GM18858 (cell line): ENCODE results near the gene LZTS2.

Experiments
- ATAC-seq: cut with Tn5 transposase; IDR thresholded peaks from one replicate; pipeline ENCODE4 v1.9.1; 2021; ENCODE audit not compliant: unreplicated experiment

Gene LZTS2

DNA sequence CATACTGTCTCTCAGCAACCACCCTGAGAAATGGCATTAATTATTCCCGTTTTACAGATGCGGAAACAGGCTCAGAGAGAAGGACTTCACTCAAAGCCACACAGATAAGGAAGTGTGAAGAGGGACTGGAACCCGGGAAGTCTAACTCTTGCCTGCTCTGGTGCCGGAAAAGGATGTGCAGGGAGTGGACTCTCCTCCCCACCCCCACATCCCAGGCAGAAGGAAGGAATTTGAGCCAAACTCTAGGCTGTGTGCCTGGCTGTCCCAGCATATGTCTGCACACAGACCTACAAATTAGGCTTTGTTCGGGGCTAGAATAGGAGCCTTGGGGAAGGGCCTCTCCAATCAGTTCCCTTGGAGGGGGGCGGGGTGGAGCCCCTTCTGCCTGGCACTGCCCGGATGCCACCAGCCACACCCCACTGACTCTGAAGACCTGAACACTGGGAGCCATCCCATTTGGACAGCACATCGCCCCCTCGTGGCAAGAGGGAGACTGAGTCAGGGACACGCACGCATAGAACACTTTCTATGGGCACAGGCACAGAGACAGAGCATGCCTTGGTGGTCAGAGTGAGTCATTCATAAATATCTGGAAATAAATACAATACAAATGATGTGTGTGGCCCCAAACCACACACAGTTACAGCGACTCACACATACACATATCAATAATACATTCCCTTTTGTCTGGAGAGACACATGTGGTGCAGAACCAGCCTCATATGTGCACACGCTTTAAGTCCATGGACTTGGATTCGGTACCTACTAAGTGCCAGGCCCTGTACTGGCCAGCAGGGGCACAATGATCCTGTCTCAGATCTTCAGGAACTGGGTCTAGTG is 13.1 kb downstream of the LZTS2 start:
- ATAC-seq = peak; percentile 71

DNA sequence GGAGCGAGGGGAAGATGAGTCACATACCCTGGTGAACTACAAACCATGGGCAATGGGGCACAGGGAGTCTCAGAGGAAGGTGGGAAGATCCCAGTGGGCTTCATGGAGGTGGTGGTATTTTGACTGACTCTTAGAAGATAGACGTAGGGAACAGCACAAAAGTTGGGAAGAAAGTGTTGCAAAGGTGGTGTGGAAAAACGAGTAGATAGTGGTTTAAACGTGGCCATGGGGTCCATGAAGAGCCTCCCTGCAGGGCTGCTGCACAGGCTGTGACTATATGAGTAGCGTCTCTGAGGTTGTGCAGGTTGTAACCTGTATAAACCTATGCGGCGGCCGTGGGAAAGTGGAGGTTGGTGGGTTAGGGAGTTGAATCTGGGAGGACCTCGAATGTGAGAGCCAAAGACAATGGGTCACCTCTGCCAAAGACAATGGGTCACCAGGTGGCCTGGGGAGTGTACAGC is 13.8 kb downstream of the LZTS2 start:
- no peak for ATAC-seq

DNA sequence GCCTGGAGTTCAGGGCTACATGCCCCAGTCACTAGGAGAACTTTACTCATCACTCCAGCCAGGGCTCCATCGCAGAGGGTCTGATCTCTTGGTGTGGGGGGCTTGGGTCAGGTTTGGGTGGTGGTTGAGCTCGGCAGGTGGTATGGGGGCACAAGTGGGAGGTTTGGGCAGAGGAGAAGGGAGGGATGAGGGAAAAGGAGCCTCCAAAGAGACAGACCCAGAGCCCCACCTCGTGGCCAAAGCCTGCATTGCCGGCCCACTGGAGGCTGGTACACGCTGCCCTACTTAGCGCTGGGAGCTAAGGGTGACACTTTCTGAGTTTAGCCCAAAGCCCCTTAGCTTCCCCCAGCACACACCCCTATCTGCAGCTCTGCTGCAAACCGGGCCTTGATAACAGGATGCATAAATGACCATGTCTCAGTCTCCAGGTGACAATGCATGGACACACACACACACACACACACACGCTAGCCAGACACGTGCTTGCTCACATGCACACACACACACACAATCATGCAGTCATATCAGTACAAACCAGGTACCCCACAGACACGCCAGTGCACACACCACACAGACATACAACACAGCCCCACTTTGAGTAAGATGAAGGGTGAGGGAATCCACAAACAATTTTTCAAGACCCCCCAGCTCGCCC is 14.7 kb downstream of the LZTS2 start:
- ATAC-seq = no peak

DNA sequence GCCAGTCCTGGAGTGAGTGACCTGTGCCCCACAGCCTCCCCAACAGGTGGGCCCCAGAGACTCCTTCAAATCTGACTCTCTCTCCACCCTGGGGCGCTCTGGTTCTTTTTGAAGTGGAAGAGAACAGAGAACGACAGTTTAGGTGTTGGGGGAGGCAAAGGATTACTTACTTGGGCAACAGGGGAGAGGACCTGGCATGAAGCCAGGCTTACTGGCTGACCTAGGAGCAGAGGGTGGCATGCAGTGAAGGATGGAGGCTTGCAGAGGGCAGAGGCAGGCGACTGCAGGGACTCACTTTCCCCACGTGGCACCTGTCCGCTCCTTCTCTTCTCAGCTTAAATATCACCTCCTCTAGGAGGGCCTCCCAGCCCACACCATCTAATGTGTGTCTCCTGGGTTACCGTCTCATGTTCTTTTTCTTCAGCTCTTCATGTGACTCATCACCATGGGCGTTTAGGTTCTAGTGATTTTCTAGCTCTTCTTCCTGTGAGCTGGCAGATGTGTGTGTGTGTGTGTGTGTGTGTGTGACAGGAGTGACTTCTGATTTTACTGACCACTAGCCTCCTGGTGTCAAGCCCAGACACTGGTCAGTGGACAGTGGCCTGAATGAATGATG is 15.5 kb downstream of the LZTS2 start:
- ATAC-seq = no peak

DNA sequence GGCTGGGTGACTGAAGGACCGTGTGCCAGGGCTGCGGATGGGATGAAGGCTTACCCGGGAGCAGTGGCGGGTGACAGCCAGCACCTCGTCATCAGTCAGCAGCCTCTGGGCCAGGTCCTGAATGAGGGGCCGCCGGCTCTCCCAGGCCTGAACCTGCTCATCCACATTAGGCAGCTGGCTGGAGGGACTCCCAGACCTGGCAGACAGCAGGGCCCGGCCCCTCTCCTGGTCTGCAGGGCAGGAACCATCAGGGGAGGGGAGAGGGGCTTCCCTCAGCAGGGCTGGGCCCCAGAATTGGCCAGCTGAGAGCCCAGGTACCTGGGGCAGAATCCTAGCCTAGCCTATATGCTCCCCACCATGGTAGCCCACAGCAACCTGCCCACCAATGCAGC is 16.0 kb downstream of the LZTS2 start:
- ATAC-seq = no peak

DNA sequence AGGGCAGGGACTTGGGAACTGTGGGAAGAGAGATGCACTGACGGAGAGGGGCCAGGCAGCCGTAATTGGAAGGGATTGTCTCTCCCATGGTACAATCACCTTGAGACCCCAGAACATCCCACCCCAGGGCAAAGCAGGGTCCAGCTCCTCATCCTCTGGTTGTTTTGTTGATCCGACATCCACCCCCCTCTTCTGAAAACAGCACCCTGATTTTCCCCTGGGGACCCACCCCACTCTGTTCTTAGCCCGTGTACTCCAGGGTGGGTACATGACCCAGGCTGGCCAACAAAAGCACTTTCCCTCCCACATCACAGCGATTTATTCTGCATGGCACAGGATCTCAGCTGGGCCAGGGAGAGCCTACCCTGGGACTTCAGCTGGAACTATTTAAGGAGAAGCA is 17.2 kb downstream of the LZTS2 start:
- no peak for ATAC-seq

DNA sequence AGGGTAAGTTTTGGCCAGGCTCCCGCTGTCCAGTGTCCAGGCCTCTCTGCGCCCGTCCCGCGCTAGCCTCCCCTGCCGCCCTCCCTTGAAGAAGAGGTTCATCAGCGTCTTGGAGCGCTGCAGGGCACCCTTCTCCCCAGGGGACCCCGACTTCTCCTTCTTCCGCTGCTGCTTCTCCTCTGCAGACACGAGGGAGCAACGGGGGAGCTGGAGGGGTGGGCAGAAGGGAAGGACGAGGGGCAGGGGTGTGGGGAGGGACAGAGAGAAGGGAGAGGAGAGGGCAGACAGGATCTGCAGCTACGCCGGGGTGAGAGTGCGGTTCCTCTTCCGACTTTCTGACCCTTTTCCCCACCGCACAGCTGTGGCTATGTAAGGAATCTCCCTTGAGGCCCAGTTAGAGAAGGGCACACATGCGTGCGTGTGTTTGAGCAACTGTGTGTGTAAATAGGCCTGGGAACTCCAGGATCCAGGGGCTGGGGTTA is 18.6 kb downstream of the LZTS2 start:
- no peak for ATAC-seq

DNA sequence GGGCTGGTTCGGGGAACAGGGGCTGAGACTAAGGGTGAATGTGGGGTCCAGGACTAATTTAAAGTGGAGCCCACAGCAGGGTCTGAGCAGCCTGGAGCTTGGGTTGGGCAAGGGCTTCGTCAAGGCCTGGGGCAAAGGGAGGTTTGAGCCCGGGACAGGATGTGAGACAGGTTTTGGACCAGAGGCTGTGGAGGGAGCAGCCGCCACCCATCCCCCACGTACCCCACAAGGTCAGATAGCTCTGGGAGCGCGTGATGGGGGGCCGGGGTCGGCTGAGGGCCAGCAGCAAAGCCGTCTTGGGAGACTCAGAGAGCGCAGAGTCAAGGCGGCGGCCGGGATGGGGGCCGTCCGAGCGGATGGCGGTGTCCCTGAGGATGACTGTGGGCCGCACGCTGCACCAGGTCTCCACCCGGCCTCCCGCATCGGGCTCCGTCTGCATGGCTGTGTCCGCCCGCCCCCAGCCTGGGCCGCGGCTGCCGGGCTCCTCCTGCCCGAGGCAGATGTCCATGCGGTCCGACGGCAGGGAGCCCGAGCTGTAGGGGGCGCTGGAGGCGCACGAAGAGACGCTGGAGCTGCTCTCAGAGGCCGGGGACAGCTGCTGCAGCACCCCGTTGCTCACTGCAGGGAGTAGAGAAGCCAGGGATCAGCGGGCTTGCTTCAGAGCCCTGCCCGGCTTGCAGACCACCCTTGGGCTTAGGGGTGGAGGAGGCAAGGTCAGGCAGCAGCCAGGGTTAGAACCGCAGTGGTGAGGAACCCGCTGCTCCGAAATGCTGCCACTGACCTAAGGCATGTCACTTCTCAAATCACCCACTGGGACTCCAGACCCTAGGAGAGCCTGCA is 19.2 kb downstream of the LZTS2 start:
- ATAC-seq = no peak

DNA sequence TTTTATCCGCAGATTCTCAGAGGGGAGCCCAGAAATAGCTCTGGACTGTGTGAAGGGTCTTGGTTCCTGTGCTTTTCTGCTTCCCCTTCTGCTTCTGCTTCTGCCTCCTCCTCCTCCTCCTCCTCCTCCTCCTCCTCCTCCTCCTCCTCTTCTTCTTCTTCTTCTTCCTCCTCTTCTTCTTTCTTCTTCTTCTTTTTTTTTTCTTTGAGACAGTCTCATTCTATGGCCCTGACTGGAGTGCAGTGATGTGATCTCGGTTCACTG is 19.8 kb downstream of the LZTS2 start:
- no peak for ATAC-seq

DNA sequence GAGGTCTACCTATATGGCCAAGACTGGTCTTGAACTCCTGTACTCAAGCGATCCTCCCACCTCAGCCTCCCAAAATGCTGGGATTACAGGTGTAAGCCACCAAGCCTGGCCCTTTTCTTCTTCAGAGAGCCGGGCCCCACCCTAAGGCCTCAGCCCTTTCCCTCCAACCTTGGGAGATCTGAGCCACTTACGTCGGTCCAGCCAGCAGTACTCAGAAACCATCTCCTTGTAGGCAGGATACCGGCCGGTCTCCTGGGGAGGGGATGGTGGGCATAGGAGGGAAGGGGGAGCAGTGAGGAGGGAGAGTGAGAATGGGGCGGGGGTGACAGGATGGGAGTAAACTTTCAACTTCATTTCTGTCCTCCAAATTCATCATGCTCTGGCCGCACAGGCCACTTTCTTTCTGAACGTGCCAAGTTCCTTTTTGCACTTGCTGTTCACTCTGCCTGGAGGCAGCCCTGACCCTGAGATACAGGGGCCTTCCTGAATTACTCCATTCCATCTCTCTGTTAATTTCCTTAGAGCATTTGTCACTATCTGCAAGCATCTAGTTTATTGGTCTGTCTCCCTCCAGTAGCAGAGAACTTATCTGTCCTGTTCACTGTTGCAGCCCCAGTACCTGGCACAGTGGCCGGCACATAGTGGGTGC is 20.9 kb downstream of the LZTS2 start:
- no peak for ATAC-seq

DNA sequence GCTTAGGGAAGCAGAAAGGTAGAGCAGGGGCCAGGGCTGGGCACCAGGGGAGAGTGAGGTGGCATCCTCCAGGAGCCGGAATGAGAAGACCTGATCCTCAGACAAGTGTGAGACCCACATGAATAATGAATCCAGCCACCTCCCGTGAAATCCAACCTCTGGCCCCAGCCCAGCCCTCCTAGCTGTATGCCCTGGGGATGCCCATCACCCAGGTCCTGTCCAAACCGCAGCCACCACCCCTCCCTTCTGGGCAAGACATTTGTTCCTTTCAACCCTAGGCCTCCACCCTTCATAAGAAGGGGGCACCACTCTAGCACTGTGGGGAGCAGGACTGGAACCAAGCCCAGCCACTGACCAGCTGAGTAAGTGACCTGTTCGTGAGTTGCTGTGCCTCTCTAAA is 21.6 kb downstream of the LZTS2 start:
- no peak for ATAC-seq

DNA sequence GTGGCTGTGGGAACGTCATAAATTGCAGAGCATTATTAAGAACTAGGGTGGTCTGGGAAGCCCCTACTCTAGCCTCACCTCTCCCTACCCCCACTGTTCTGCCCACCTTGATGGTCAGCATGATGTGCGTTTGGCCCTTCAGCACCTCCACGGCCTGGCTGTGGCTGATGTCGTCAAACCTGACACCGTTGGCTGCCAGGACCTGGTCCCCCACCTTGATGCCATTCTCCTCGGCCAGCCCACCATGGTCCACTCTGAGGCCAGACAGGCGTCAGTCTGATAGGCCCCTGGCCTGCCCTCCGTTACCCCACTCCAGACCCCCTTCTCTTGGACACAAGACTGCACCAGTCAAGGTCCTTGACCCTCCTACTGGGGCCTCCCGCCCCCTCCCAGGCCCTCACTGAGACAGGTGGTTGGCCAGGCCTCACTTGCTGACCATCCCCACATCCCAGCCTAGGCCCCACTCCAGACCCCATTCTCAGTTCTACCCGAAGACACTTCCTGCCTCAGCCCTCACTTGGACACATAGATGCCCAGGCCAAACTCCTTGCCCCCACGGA is 22.2 kb downstream of the LZTS2 start:
- no peak for ATAC-seq

DNA sequence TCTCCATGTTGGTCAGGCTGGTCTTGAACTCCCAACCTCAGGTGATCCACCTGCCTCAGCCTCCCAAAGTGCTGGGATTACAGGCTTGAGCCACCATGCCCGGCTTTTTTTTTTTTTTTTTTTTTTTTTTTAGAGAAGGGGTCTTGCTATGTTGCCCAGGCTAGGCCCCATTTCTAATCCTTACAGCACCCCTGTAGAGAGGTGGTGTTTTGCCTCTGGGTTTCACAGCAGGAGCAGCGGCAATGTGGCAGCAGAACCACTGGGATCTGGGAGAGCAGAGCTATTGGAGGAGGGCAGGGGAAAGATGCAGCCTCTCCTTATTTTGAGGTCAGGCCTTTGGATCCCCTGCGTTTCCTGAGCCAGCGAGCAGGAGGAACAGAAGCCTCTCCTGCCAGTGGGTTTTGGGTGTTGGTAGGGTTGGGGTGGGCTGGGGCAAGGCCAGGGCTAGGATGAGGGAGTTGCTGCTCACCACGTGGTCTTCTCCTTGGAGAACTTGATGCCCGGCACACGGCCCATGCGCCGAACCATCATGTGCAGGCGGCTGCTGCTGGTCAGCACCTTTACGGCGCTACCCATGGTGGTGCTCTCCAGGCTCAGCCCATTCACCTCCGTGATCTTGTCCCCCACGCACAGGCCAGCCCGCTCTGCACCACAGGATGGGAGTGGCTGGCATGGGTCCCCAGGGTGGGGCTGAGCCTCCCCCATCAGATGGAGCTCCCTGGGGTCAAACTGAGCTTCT is 23.5 kb downstream of the LZTS2 start:
- ATAC-seq = no peak

DNA sequence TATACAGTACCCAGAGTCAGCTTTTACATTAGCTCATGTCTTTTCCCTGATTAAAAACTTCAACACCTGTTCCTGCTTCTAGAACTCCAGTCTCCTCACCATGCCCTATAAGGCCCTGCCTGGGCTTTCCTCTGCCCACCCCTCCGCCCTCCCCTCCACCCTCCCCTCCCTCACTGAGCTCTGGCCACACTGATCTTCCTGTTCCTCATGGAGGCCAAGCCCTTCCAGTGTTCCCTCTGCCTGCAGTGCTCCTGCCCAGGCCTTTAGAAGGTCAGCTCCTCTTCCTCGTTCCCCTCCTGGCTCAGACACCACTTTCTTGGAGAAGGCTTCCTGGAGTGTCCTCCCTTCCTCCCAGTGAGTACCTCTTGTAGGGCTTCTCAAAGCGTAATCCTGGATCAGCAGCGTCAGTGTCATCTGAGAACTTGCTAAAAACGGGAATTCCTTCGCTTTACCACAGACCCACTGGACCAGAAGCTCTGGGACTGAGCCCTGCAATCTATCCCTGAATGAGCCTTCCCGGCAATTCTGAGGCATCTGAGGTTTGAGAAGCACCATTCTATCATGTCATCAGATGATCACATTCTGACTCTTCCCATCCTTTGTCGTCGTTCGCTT is 27.6 kb downstream of the LZTS2 start:
- no peak for ATAC-seq

DNA sequence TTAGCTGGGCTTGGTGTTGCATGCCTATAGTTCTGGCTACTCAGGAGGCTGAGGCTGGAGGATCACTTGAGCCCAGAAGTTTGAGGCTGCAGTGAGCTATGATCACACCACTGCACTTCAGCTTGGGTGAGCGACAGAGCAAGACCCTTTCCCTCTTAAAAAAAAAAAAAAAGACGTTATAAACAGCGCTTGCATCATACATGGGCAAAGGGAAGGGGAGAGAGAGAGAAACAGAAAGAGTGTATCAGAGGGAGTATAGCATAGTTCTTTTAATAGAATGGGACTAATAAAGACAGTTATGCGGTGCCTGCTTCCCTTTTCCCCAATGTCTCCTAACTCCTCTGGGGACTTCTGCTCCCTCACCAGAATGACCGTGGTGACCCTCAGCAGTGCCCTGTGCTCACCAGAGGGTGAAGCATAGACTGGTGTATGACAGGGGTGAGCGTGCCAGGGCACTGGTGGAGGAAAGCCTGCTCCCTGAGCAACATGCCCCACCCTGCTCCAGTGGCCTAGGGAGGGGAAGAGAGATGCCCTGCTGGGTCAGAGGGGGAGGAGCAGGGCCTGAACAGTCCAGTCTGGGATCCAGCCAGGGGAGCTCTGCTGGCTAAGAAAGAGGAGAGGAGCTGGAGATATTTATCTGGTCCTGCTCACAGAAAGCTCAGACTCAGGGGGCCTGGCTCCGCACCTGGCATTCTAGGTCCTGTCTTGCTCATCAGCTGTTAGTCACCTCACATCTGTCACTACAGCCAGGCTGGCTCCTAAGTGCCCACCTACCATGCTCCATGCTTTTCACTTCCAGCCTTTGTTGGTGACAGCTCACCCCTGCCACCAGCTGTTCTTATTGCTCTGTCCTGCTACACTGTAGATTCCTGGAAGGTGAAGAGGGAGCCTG is 29.1 kb downstream of the LZTS2 start:
- ATAC-seq = no peak

DNA sequence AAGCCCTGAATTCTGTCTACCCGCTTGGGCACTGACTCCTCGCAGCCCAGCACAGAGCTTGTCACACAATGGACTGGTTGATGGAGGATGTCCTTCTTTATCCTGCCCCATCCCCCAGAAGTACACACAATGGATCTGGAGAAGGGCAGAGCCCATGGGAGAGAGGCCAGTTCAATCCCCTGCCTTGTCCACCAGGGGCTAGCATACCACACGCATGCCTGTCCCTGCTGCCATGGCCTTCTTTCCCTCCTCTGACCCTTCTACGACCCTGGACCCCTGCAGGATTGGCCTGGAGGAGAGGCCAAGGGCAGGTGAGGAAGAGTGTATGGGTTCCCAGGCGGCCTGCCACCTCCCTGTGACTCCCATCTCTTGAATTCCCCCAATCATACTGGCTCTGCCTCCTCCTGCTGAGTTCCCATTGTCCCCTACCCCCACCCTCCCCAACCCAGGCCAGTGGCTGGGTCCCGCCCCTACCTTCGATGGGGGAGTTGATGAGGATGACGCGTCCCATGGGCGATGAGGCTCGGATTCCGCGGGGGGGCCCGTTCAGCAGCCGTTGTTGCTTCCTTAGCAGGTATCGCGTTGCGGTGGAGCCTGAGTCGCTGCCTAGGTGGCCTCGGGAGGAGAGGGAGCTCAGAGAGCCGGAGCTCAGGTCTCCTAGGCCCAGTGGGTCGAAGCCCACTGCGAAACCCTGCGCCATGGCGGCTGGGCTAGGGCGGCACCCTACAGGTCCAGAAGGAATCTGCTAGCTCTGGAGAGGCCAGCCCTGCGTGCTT is 30.1 kb downstream of the LZTS2 start:
- ATAC-seq = no peak

DNA sequence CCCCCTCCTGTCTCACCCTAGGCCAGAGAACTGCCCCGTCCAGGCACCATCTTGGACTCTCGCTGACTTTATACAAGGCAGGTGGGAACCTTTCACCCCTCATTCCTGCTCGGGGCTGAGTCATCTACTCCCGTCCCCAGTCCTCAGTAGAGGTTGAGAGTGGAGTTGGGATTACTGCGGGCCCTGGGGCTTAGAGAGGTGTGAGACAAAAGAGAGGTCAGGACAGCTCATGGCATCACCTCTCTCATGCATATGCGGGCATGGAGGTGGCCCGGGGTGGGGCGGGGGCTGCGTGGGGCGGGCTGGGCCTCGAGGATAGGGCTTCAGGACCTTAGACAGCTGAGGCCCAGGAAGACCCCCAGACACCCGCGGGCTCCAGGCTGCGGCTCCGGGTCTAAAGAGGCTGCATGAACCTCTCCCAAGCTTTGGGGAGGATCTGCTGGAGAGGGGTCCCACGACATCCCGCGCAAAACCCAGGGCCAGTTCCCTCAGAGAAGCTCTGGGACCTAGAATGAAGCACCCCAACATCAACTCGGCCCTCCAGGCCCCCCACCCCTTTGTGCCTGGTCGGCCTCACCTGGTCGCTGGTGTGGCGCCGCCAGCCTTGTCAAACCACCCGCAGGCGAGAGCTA is 31.0 kb downstream of the LZTS2 start:
- ATAC-seq = no peak
